GM21367 (cell line): ENCODE results near the gene CADM1.

Source experiments
- ATAC-seq: cut with Tn5 transposase; IDR thresholded peaks from one replicate; pipeline ENCODE4 v1.9.1; 2021; ENCODE audit not compliant: unreplicated experiment

The CADM1 gene

GRCh38 chr11:115217726-115218311, 286.4 kb downstream of the CADM1 start:
- no peak for ATAC-seq

- no peak for ATAC-seq
Measured at GRCh38 chr11:115215694-115216617, 288.3 kb downstream of the CADM1 start.

- no peak for ATAC-seq
Measured at GRCh38 chr11:115214644-115215234, 289.5 kb downstream of the CADM1 start.

GRCh38 chr11:115213007-115213406, 291.2 kb downstream of the CADM1 start:
- no peak for ATAC-seq

- ATAC-seq, result no peak
Measured at GRCh38 chr11:115208808-115209259, 295.4 kb downstream of the CADM1 start.

- ATAC-seq, result no peak
Measured at GRCh38 chr11:115207916-115208315, 296.3 kb downstream of the CADM1 start.

- no peak for ATAC-seq
Measured at GRCh38 chr11:115207166-115207591, 297.0 kb downstream of the CADM1 start.

- no peak for ATAC-seq
Measured at GRCh38 chr11:115206365-115207022, 297.7 kb downstream of the CADM1 start.

GRCh38 chr11:115202900-115203552, 301.2 kb downstream of the CADM1 start:
- no peak for ATAC-seq

- no peak for ATAC-seq
Measured at GRCh38 chr11:115202074-115202473, 302.1 kb downstream of the CADM1 start.

- no peak for ATAC-seq
Measured at GRCh38 chr11:115201111-115201792, 303.0 kb downstream of the CADM1 start.

GRCh38 chr11:115199481-115200069, 304.6 kb downstream of the CADM1 start:
- no peak for ATAC-seq

GRCh38 chr11:115198321-115198741, 305.9 kb downstream of the CADM1 start:
- ATAC-seq, result no peak

- no peak for ATAC-seq
Measured at GRCh38 chr11:115197433-115197832, 306.8 kb downstream of the CADM1 start.

- ATAC-seq, result no peak
Measured at GRCh38 chr11:115197031-115197430, 307.2 kb downstream of the CADM1 start.

GRCh38 chr11:115194802-115195110, 309.5 kb downstream of the CADM1 start:
- peak; percentile 38 for ATAC-seq

- ATAC-seq, result peak; percentile 76
Measured at GRCh38 chr11:115193914-115194801, 310.1 kb downstream of the CADM1 start.

- no peak for ATAC-seq
Measured at GRCh38 chr11:115191761-115192160, 312.5 kb downstream of the CADM1 start.

GRCh38 chr11:115190196-115190595, 314.0 kb downstream of the CADM1 start:
- no peak for ATAC-seq
